Keratinocyte (primary cell): Measurements from ENCODE around the gene DGKH. TPM values are rescaled to one million over a fixed set of nuclear protein-coding genes. Genes with fewer than 3 reads are reported as not detected.

Source experiments
- DNase-seq: peaks from one replicate; pipeline ENCODE4 v3.0.0-alpha.2; 2011; ENCODE audit warnings: low read depth, missing footprints, low spot score
- FAIRE-seq: peaks from 2 replicates; lab custom pipeline; 2011; peaks lifted over from hg19 to GRCh38; lab: Jason Lieb, UNC
- H2AFZ ChIP-seq: 2 replicates; pipeline ENCODE4 v1.6.0; 2012; ENCODE audit warnings: low read length, control low read depth, inconsistent platforms; ENCODE audit not compliant: control insufficient read depth
- H3K27ac ChIP-seq: 2 replicates; pipeline ENCODE4 v1.5.1; 2011; ENCODE audit warnings: low read length; ENCODE audit not compliant: control insufficient read depth, insufficient read depth
- H3K27me3 ChIP-seq: 3 replicates; pipeline ENCODE4 v1.6.0; 2011; ENCODE audit warnings: low read length; ENCODE audit not compliant: control insufficient read depth, insufficient read depth; ENCODE audit errors: extremely low read depth
- H3K36me3 ChIP-seq, 2 experiments: 2 replicates in 1 of 2; 3 replicates in 1 of 2; pipeline ENCODE4 v1.5.1; 2011; ENCODE audit warnings: low read length in 2 of 2, mild to moderate bottlenecking in 1 of 2; ENCODE audit not compliant: control insufficient read depth in 2 of 2, insufficient read depth in 2 of 2; ENCODE audit errors: extremely low read depth in 1 of 2
- H3K4me1 ChIP-seq: 3 replicates; pipeline ENCODE4 v1.5.1; 2011; ENCODE audit warnings: low read length; ENCODE audit not compliant: control insufficient read depth, insufficient read depth; ENCODE audit errors: extremely low read depth
- H3K4me2 ChIP-seq: 3 replicates; pipeline ENCODE4 v1.6.0; 2011; ENCODE audit warnings: low read depth, low read length; ENCODE audit not compliant: control insufficient read depth, insufficient read depth; ENCODE audit errors: extremely low read depth
- H3K4me3 ChIP-seq, 3 experiments: fragments of 200-600 bp in 1 of 3; sonication (generic) in 1 of 3; 2 replicates in 2 of 3; 3 replicates in 1 of 3; pipeline ENCODE4 v1.5.1; 2011 to 2016; ENCODE audit warnings: low read length in 3 of 3, mild to moderate bottlenecking in 3 of 3, control low read depth in 2 of 3, inconsistent platforms in 1 of 3, low read depth in 1 of 3, mixed read lengths in 1 of 3, mixed run types in 1 of 3, moderate library complexity in 1 of 3; ENCODE audit not compliant: control insufficient read depth in 2 of 3, insufficient read depth in 2 of 3; ENCODE audit errors: extremely low read depth in 1 of 3
- H3K79me2 ChIP-seq: 2 replicates; pipeline ENCODE4 v1.6.0; 2012; ENCODE audit warnings: low read length; ENCODE audit not compliant: control insufficient read depth, insufficient read depth
- H3K9ac ChIP-seq: 3 replicates; pipeline ENCODE4 v1.6.0; 2011; ENCODE audit warnings: low read length; ENCODE audit not compliant: control insufficient read depth, insufficient read depth; ENCODE audit errors: extremely low read depth
- H3K9me1 ChIP-seq: 3 replicates; pipeline ENCODE4 v1.6.0; 2011; ENCODE audit warnings: low read length; ENCODE audit not compliant: control insufficient read depth, insufficient read depth; ENCODE audit errors: extremely low read depth
- H3K9me3 ChIP-seq: 2 replicates; pipeline ENCODE4 v1.5.1; 2012; ENCODE audit warnings: low read depth, low read length; ENCODE audit not compliant: control insufficient read depth
- H4K20me1 ChIP-seq: 3 replicates; pipeline ENCODE4 v1.6.0; 2011; ENCODE audit warnings: low read length; ENCODE audit not compliant: control insufficient read depth, insufficient read depth; ENCODE audit errors: extremely low read depth
- EZH2 ChIP-seq: IDR thresholded peaks from one replicate; pipeline ENCODE4 v1.6.1; 2012; ENCODE audit warnings: inconsistent platforms, mild to moderate bottlenecking, low read length, moderate library complexity
- dilution Hi-C: fragments of 300-500 bp; cut with MboI; formaldehyde crosslinking; loops from one replicate; pipeline ENCODE4 v1.7.0; 2020; ENCODE audit warnings: low sequenced_read_pairs; ENCODE audit not compliant: extremely low pct_ligation_motif_present
- polyA plus RNA-seq, 5 experiments: library from polyadenylated mRNA; depleted of rRNA in 3 of 5; stranded (reverse) in 3 of 5; stranded (forward) in 1 of 5; unstranded in 1 of 5; fragments of >200 nt; gene quantifications; 1 replicate in 1 of 5; 2 replicates in 3 of 5; 3 replicates in 1 of 5; pipeline versions ENCODE4 v1.2.1 to v1.2.3, GENCODE V29; 2011 to 2012; ENCODE audit warnings: missing spikeins in 2 of 5, low read depth in 1 of 5, low replicate concordance in 1 of 5
- TF ChIP-seq, protein P1 (sequence below), 3 experiments: IDR thresholded peaks in 1 of 3; conservative IDR thresholded peaks in 1 of 3; optimal IDR thresholded peaks in 1 of 3; 2 replicates in 2 of 3; 3 replicates in 1 of 3; pipeline versions ENCODE3 to v1.5.1; 2011; ENCODE audit warnings: low read length in 3 of 3, mild to moderate bottlenecking in 3 of 3, moderate library complexity in 2 of 3, control low read depth in 1 of 3, inconsistent platforms in 1 of 3; ENCODE audit not compliant: insufficient read depth in 2 of 3; ENCODE audit errors: extremely low read depth in 1 of 3

Gene DGKH
- polyA plus RNA-seq, 1 donor (not counting 4 experiments of a cell fraction or from before 2014, with no cell fraction given): 12.8 TPM

DNA sequence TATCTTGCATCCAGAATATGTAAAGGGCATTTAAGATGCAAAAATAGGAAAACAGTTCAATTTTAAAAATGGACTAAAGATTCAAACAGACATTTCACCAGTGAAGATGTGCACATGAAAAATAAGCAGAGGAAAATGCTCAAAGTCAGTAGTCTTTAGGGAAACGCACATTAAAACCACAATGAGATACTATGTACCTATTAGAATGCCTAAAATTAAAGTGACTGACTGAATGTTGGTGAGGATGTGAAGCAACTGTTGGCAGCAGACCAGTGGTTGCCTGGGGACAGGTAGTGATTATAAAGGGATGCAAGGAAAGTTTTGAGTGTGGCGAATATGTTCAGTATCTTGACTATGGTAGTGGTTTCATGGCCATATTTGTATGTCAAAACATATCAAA is 75.2 kb downstream of the DGKH start:
- peaks cover 41% of the 10 kb centered on the region for H3K79me2 ChIP-seq
- H3K4me3 ChIP-seq: no peak overlapping the region

DNA sequence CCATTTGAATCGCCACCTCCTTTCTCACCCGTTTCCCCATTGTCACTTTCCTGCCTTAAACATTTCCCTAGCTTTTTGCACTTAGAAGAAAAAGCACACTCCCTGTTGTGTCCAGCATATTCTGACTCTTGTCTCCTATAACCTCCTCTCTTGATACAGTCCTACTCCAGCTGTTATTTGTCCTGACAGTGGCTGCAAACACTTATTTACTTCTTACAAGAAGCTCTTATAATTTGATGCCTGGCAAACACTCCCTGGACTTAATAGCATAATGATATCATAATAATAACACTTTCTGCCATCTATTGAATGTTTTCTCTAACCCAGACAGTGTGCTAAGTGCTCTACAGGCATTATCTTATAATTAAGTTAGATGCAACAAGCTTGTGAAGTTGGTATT is 76.6 kb downstream of the DGKH start:
- H3K27me3 ChIP-seq: no peaks in the 10 kb centered on the region
- peaks cover 32% of the 10 kb centered on the region for H3K79me2 ChIP-seq
- no peaks in the 10 kb centered on the region for H3K4me1 ChIP-seq
- H3K4me2 ChIP-seq: no peak overlapping the region
- DNase-seq (no peak), FAIRE-seq (no peak)
- TF ChIP-seq, protein P1, sequence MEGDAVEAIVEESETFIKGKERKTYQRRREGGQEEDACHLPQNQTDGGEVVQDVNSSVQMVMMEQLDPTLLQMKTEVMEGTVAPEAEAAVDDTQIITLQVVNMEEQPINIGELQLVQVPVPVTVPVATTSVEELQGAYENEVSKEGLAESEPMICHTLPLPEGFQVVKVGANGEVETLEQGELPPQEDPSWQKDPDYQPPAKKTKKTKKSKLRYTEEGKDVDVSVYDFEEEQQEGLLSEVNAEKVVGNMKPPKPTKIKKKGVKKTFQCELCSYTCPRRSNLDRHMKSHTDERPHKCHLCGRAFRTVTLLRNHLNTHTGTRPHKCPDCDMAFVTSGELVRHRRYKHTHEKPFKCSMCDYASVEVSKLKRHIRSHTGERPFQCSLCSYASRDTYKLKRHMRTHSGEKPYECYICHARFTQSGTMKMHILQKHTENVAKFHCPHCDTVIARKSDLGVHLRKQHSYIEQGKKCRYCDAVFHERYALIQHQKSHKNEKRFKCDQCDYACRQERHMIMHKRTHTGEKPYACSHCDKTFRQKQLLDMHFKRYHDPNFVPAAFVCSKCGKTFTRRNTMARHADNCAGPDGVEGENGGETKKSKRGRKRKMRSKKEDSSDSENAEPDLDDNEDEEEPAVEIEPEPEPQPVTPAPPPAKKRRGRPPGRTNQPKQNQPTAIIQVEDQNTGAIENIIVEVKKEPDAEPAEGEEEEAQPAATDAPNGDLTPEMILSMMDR (optimal IDR thresholded peaks at IDR 0.05 in 1 of 3, IDR thresholded peaks at IDR 0.05 in 1 of 3, conservative IDR thresholded peaks at IDR 0.05 in 1 of 3; ENCODE audit: extremely low read depth in 1 of 3, insufficient read depth in 2 of 3, low read length in 3 of 3): no peak
- no peak for TF ChIP-seq EZH2
- H3K36me3 ChIP-seq: peaks cover 9 to 13% of the 10 kb centered on the region in 2 experiments
- no peaks in the 10 kb centered on the region for H4K20me1 ChIP-seq
- dilution Hi-C loops: no loop called here
- no peaks in the 10 kb centered on the region for H3K9me3 ChIP-seq
- no peak overlapping the region for H3K9ac ChIP-seq
- H3K27ac ChIP-seq: no peak overlapping the region
- H2AFZ ChIP-seq: no peak overlapping the region
- no peak overlapping the region for H3K4me3 ChIP-seq
- H3K9me1 ChIP-seq: no peaks in the 10 kb centered on the region

More for the DNA sequence above, 75.2 kb downstream of the DGKH start:
- H3K9me1 ChIP-seq: no peaks in the 10 kb centered on the region
- H3K36me3 ChIP-seq: peaks cover 9% of the 10 kb centered on the region in 2 experiments
- no peak for TF ChIP-seq EZH2
- TF ChIP-seq, protein P1 (optimal IDR thresholded peaks at IDR 0.05 in 1 of 3, IDR thresholded peaks at IDR 0.05 in 1 of 3, conservative IDR thresholded peaks at IDR 0.05 in 1 of 3; ENCODE audit: extremely low read depth in 1 of 3, insufficient read depth in 2 of 3, low read length in 3 of 3): no peak
- H3K9ac ChIP-seq: no peak overlapping the region
- no peak overlapping the region for H2AFZ ChIP-seq
- H3K4me2 ChIP-seq: no peak overlapping the region
- no peak overlapping the region for H3K27ac ChIP-seq
- no peaks in the 10 kb centered on the region for H3K27me3 ChIP-seq
- no peaks in the 10 kb centered on the region for H3K9me3 ChIP-seq
- H3K4me1 ChIP-seq: no peaks in the 10 kb centered on the region
- FAIRE-seq (no peak), DNase-seq (no peak)
- dilution Hi-C loops: no loop called here
- H4K20me1 ChIP-seq: peaks cover 3% of the 10 kb centered on the region
